K562 (cell line): ENCODE data around the gene RPL7A.

Experiments used
- CTCF ChIP-seq, 3 experiments: IDR thresholded peaks in 2 of 3; conservative IDR thresholded peaks in 1 of 3; 2 replicates each; pipeline ENCODE4 v1.5.1; 2011 to 2012; ENCODE audit warnings: low read length in 3 of 3, mild to moderate bottlenecking in 3 of 3, control low read depth in 2 of 3, improper control_type of control experiment in 1 of 3, inconsistent platforms in 1 of 3, low read depth in 1 of 3, mixed read lengths in 1 of 3, moderate library complexity in 1 of 3; ENCODE audit not compliant: insufficient read depth in 2 of 3
- EZH2 ChIP-seq: IDR thresholded peaks from 2 replicates; pipeline ENCODE4 v1.6.1; 2012; ENCODE audit warnings: low read depth, mild to moderate bottlenecking, inconsistent platforms, low read length, borderline replicate concordance

- TF ChIP-seq CTCF (IDR thresholded peaks at IDR 0.05 in 2 of 3, conservative IDR thresholded peaks at IDR 0.05 in 1 of 3; ENCODE audit: insufficient read depth in 2 of 3, low read depth in 1 of 3, low read length in 3 of 3) (no peak), EZH2 (no peak)
Measured at GRCh38 chr9:133332381-133332730, 15.7 kb upstream of the RPL7A start.
